ENCODE data around the gene SPTLC3.

GRCh38 chr20:13131688-13132087 lies 122.9 kb downstream of the SPTLC3 start:
- TF ChIP-seq PATZ1 (CRISPR knock-in tag; IDR thresholded peaks at IDR 0.05; ENCODE audit: borderline replicate concordance) (no peak), ZFP30 (CRISPR knock-in tag; IDR thresholded peaks at IDR 0.05) (no peak), ESRRG (CRISPR knock-in tag; IDR thresholded peaks at IDR 0.05) (no peak), ISL1 (CRISPR knock-in tag; IDR thresholded peaks at IDR 0.05) (no peak), TCF4 (CRISPR knock-in tag; IDR thresholded peaks at IDR 0.05; ENCODE audit: borderline replicate concordance) (no peak), CREB5 (CRISPR knock-in tag; IDR thresholded peaks at IDR 0.05; ENCODE audit: low read depth) (no peak), ZFP3 (CRISPR knock-in tag; IDR thresholded peaks at IDR 0.05) (no peak), ZC3H10 (CRISPR knock-in tag; IDR thresholded peaks at IDR 0.05) (no peak), BACH2 (CRISPR knock-in tag; IDR thresholded peaks at IDR 0.05; ENCODE audit: borderline replicate concordance) (no peak), CSDC2 (CRISPR knock-in tag; IDR thresholded peaks at IDR 0.05) (no peak), PPARA (CRISPR knock-in tag; IDR thresholded peaks at IDR 0.05; ENCODE audit: borderline replicate concordance) (no peak), ARNTL (CRISPR knock-in tag; IDR thresholded peaks at IDR 0.05; ENCODE audit: borderline replicate concordance, low read depth) (no peak), ZNF565 (CRISPR knock-in tag; conservative IDR thresholded peaks at IDR 0.05; ENCODE audit: low read depth) (no peak)

Data from SK-N-SH treated with all-trans-retinoic acid at 6 μM for 48 hours (cell line).